GM12878 (cell line): ENCODE results near the gene DLX3.

Source experiments
- CEBPB ChIP-seq, 2 experiments: fragments of 150-350 bp in 1 of 2; IDR thresholded peaks; 2 replicates each; pipeline ENCODE4 v1.6.1; 2012 to 2014; ENCODE audit warnings: low read depth in 2 of 2, low read length in 2 of 2, borderline replicate concordance in 1 of 2, inconsistent platforms in 1 of 2
- CTCF ChIP-seq, 3 experiments: IDR thresholded peaks in 2 of 3; conservative IDR thresholded peaks in 1 of 3; 2 replicates each; pipeline ENCODE4 v1.5.1; 2011; ENCODE audit warnings: low read depth in 3 of 3, low read length in 3 of 3, mild to moderate bottlenecking in 3 of 3, control low read depth in 2 of 3, moderate library complexity in 2 of 3, inconsistent platforms in 1 of 3, mixed read lengths in 1 of 3; ENCODE audit not compliant: control insufficient read depth in 2 of 3, insufficient read depth in 1 of 3; ENCODE audit errors: extremely low read depth in 1 of 3
- EP300 ChIP-seq, 2 experiments: fragments of 150-350 bp in 1 of 2; IDR thresholded peaks; 2 replicates each; pipeline ENCODE4 v1.6.1; 2011 to 2012; ENCODE audit warnings: low read depth in 2 of 2, low read length in 2 of 2, borderline replicate concordance in 1 of 2, improper control_type of control experiment in 1 of 2, inconsistent platforms in 1 of 2; ENCODE audit not compliant: control insufficient read depth in 1 of 2
- HDAC2 ChIP-seq: fragments of 200-600 bp; sonication (generic); IDR thresholded peaks from 2 replicates; pipeline ENCODE4 v1.6.1; 2017
- ZNF274 ChIP-seq: IDR thresholded peaks from one replicate; pipeline ENCODE4 v1.8.0; 2011; ENCODE audit not compliant: insufficient read length, insufficient read depth
- TF ChIP-seq, protein P1 (sequence below): fragments of 450-650 bp; IDR thresholded peaks from 2 replicates; pipeline ENCODE4 v1.6.1; 2014; ENCODE audit warnings: mild to moderate bottlenecking
- TF ChIP-seq, protein P2 (sequence below): IDR thresholded peaks from 2 replicates; pipeline ENCODE4 v1.6.1; 2011; ENCODE audit warnings: low read depth, mild to moderate bottlenecking, low read length, moderate library complexity, borderline replicate concordance; ENCODE audit errors: extremely low read depth

DNA sequence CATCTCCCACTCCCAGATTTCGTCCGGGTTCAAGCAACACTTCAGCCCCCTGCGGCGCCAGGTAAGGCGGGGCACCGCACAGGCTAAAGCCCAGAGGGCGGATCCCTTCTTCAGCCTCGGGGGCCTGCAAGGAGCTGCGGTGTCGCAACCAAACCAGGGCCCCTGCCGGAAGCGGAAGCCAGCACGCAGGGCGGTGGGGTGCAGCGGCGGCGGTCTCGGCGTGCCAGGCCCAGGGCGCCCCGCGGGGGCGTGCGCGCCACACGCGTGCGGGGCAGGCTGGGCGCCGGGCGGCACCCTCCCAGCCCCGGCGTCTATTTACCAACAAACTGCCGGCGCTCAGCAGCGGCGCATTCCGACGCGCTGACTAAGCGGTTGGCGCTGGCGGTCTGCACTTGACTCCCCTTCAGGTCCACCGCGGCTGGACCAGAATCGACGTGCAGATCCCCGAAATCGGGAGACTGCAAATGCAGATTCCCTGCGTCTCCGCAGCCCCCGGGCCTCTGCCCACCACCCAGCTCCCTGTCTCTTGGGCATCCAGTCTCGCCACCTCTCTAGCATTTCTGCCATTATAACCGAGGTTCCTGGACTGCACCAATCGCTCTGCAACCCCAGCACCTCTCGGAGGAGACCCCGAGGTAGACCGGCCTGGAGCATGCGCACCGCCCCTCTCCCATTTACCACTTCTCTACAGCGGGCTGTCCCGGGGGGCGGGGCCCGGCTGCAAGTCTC is 26.5 kb downstream of the DLX3 start:
- TF ChIP-seq ZNF274 (no peak), CTCF (IDR thresholded peaks at IDR 0.05 in 2 of 3, conservative IDR thresholded peaks at IDR 0.05 in 1 of 3; ENCODE audit: control insufficient read depth in 2 of 3, extremely low read depth in 1 of 3, insufficient read depth in 1 of 3, low read depth in 3 of 3, low read length in 3 of 3) (no peak), EP300 (IDR thresholded peaks at IDR 0.05; ENCODE audit: borderline replicate concordance in 1 of 2, control insufficient read depth in 1 of 2, low read depth in 2 of 2, low read length in 2 of 2) (no peak), HDAC2 (no peak), CEBPB (IDR thresholded peaks at IDR 0.05; ENCODE audit: borderline replicate concordance in 1 of 2, low read depth in 2 of 2, low read length in 2 of 2) (peak in 1 of 2 experiments; percentile 43; a peak in 1 of 4 replicates)
- TF ChIP-seq, protein P1, sequence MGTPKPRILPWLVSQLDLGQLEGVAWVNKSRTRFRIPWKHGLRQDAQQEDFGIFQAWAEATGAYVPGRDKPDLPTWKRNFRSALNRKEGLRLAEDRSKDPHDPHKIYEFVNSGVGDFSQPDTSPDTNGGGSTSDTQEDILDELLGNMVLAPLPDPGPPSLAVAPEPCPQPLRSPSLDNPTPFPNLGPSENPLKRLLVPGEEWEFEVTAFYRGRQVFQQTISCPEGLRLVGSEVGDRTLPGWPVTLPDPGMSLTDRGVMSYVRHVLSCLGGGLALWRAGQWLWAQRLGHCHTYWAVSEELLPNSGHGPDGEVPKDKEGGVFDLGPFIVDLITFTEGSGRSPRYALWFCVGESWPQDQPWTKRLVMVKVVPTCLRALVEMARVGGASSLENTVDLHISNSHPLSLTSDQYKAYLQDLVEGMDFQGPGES, result no peak
- TF ChIP-seq, protein P2, sequence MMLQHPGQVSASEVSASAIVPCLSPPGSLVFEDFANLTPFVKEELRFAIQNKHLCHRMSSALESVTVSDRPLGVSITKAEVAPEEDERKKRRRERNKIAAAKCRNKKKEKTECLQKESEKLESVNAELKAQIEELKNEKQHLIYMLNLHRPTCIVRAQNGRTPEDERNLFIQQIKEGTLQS, result no peak
